ENCODE measurements around the gene RBPJ. TPM values are rescaled to one million over a fixed set of nuclear protein-coding genes. Genes with fewer than 3 reads are reported as not detected.
"Not testable (repeated sequence)": the region's sequence is repeated elsewhere in the genome, so short reads cannot be mapped to it uniquely, and the experiment has no call there.

Gene RBPJ
- total RNA-seq, 1 donor from 2014 or later: 83.5 TPM

DNA sequence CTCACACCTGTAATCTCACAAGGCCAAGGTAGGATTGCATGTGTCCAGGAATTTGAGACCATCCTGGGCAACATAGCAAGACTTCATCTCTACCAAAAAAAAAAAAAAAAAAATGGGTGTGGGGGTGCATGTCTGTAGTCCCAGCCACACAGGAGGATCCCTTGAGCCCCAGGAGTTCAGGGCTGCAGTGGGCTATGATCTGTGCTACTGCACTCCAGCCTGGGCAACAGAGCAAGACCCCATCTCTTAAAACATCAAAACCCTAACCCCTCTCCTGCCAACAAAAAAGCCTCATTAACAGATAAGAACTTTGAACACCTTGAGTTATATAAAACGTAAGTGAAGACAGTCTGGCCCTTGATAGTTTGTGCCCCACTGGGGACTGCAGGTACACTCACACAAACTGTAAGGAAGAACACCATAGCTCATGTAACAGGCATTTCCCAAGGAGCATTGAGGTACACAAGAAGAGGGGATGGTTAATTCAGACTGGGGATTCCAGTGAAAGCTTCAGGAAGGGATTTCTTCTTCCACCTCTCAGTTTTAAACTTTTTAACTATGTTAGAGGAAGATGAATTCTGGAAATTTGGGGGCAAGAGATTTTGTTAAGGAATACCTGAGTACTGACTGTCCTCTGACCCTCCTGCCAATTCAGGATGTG is 34.7 kb downstream of the RBPJ start:
- H3K27ac Mint-ChIP-seq: no peak overlapping the region
- no peaks in the 10 kb centered on the region for H3K36me3 Mint-ChIP-seq
- H3K4me3 Mint-ChIP-seq: no peak overlapping the region
- no peaks in the 10 kb centered on the region for H3K9me3 Mint-ChIP-seq
- TF ChIP-seq, protein P1, sequence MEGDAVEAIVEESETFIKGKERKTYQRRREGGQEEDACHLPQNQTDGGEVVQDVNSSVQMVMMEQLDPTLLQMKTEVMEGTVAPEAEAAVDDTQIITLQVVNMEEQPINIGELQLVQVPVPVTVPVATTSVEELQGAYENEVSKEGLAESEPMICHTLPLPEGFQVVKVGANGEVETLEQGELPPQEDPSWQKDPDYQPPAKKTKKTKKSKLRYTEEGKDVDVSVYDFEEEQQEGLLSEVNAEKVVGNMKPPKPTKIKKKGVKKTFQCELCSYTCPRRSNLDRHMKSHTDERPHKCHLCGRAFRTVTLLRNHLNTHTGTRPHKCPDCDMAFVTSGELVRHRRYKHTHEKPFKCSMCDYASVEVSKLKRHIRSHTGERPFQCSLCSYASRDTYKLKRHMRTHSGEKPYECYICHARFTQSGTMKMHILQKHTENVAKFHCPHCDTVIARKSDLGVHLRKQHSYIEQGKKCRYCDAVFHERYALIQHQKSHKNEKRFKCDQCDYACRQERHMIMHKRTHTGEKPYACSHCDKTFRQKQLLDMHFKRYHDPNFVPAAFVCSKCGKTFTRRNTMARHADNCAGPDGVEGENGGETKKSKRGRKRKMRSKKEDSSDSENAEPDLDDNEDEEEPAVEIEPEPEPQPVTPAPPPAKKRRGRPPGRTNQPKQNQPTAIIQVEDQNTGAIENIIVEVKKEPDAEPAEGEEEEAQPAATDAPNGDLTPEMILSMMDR (IDR thresholded peaks at IDR 0.05; ENCODE audit: unreplicated experiment): no peak
- DNase-seq (ENCODE audit: low spot score in 2 of 2, unreplicated experiment in 2 of 2): no peak
- peaks cover 4% of the 10 kb centered on the region for H3K4me1 Mint-ChIP-seq
- no peaks in the 10 kb centered on the region for H3K27me3 Mint-ChIP-seq (ENCODE audit: low read depth)

DNA sequence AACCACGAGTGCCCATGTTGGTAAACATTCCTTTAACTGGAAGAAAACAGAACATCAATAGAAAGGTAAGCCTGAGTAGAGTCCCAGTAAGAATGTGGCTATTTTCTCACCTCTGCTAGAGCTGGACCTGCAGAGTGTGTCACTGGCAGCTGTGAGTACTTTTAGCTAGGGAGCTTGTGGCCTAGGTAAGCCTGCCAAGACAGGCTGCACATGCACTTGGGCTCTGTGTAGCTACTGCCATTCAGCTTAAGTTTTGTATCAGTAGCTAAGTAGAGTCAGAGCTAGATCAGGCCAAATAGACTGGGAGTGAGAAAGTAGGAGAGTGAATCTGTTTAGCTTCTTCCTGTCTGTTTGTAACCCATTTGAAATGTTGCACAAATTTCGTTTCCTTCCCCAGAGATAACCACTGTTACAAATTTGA is 35.3 kb downstream of the RBPJ start:
- TF ChIP-seq, protein P1 (IDR thresholded peaks at IDR 0.05; ENCODE audit: unreplicated experiment): no peak
- no peaks in the 10 kb centered on the region for H3K9me3 Mint-ChIP-seq
- no peak overlapping the region for H3K27ac Mint-ChIP-seq
- no peak for DNase-seq (ENCODE audit: low spot score in 2 of 2, unreplicated experiment in 2 of 2)
- H3K36me3 Mint-ChIP-seq: no peaks in the 10 kb centered on the region
- no peak overlapping the region for H3K4me3 Mint-ChIP-seq
- peaks cover 8% of the 10 kb centered on the region for H3K4me1 Mint-ChIP-seq
- H3K27me3 Mint-ChIP-seq (ENCODE audit: low read depth): no peaks in the 10 kb centered on the region

DNA sequence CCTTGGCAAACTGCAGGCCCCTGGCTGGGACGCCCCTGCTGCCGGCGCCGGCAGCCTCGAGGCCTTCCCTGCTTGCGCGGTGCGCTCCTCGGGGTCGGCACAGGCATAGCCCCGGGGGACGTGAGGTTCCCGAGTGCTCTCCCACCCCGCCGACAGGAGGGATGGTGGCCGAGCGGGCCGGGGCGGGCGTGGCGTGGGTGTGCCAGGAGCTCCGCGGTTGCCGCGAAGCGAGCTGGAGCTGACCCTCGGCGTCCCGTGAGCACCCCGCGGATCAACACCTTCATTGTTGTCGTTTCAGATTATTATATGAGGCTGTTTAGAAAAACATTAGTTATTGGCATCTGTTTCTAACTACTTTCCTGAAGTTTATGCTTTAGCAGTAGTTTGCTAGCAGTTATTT is 38.7 kb downstream of the RBPJ start:
- H3K36me3 Mint-ChIP-seq; H3K27me3 Mint-ChIP-seq (ENCODE audit: low read depth); DNase-seq (ENCODE audit: low spot score in 2 of 2, unreplicated experiment in 2 of 2); H3K9me3 Mint-ChIP-seq; H3K27ac Mint-ChIP-seq; H3K4me3 Mint-ChIP-seq: not testable (repeated sequence)
- H3K4me1 Mint-ChIP-seq: peaks cover 20% of the 10 kb centered on the region

DNA sequence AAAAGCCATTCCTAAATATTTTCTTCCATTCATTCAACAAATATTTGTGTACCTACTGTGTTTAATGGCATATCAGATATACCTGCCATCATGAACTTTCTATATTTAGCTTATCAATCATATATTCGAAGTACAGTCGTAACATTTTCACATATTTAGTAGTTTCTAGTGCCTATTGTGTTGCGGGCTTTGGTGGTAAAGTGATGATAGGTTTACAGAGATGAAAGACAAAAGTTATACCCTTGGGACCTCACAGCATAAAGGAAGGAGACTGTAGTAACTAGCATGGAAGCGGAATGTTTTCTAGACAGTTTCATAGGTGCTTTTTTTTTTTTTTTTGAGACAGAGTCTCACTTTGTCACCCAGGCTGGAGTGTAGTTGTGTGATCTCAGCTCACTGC is 39.5 kb downstream of the RBPJ start:
- TF ChIP-seq, protein P1 (IDR thresholded peaks at IDR 0.05; ENCODE audit: unreplicated experiment): no peak
- Mint-ChIP-seq H3K27me3 (ENCODE audit: low read depth) (no peaks in the 10 kb centered on the region), H3K36me3 (no peaks in the 10 kb centered on the region), H3K27ac (peak overlapping the region; percentile 40), H3K4me3 (no peak overlapping the region), H3K4me1 (peaks cover 20% of the 10 kb centered on the region), H3K9me3 (no peaks in the 10 kb centered on the region)
- no peak for DNase-seq (ENCODE audit: low spot score in 2 of 2, unreplicated experiment in 2 of 2)

DNA sequence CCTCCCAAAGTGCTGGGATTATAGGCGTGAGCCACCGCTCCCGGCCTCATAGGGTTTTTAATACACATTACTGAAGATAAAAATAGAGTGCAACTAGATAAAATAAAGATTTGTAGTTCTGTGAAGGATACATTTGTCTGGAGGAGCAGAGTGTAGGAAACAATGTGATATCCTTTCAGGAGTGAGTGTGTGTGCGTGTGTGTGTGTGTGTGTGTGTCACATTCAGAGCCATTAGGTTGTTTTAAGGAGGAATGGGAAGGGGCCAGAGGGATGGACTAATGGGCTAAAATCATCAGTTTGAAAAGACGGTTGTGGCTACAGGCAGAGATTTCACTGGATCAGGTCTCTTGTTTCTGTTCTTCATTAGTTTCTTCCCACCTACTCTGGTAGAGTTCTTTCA is 40.0 kb downstream of the RBPJ start:
- Mint-ChIP-seq H3K4me3 (no peak overlapping the region), H3K27ac (peak overlapping the region; percentile 60), H3K9me3 (no peaks in the 10 kb centered on the region), H3K27me3 (ENCODE audit: low read depth) (no peaks in the 10 kb centered on the region), H3K36me3 (no peaks in the 10 kb centered on the region), H3K4me1 (peaks cover 22% of the 10 kb centered on the region)
- no peak for DNase-seq (ENCODE audit: low spot score in 2 of 2, unreplicated experiment in 2 of 2)
- TF ChIP-seq, protein P1 (IDR thresholded peaks at IDR 0.05; ENCODE audit: unreplicated experiment): no peak

DNA sequence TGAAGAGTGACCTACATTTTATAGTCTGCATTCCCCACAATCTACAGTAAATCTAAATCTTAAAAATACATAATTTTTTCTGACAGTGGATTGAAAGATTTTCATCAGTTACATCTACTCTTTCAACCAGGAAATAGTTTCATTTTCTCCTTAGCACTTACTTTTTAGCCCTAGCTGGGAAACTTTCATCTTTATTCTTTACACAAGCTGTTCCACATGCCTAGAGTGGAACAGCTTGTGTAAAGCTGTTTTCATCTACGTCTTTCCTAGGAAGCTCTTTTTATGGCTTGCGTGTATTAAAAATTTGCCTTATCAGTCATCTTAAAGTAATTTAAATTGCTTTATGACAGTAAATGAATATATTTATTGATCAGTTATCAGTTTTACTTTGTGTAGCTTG is 40.5 kb downstream of the RBPJ start:
- Mint-ChIP-seq H3K4me1 (peaks cover 22% of the 10 kb centered on the region), H3K36me3 (no peaks in the 10 kb centered on the region), H3K27me3 (ENCODE audit: low read depth) (no peaks in the 10 kb centered on the region), H3K4me3 (no peak overlapping the region), H3K27ac (peak overlapping the region; percentile 60), H3K9me3 (no peaks in the 10 kb centered on the region)
- no peak for DNase-seq (ENCODE audit: low spot score in 2 of 2, unreplicated experiment in 2 of 2)
- TF ChIP-seq, protein P1 (IDR thresholded peaks at IDR 0.05; ENCODE audit: unreplicated experiment): no peak

Data from mesothelial cell of epicardium (in vitro differentiated cells).